Stomach (tissue), 9 donors: ENCODE results near the gene ZFTA. TPM values are rescaled to one million over a fixed set of nuclear protein-coding genes. Genes with fewer than 3 reads are reported as not detected.

Experiments used
- DNase-seq, 2 donors: peaks; one replicate each; pipeline versions ENCODE4 v3.0.0 to v3.0.0-alpha.2; 2013 to 2019
- H3K27ac ChIP-seq, 5 donors: fragments of 200-600 bp in 4 of 5; sonication (generic) in 4 of 5; one replicate each; pipeline ENCODE4 v1.5.1; 2013 to 2019; ENCODE audit warnings: mild to moderate bottlenecking in 1 of 5, moderate library complexity in 1 of 5
- H3K27me3 ChIP-seq, 3 donors: fragments of 200-600 bp; sonication (generic); one replicate each; pipeline ENCODE4 v1.5.1; 2017 to 2019; ENCODE audit warnings: mixed run types in 1 of 3
- H3K36me3 ChIP-seq, 4 donors: fragments of 200-600 bp; sonication (generic); 1 replicate in 3 of 4; 2 replicates in 1 of 4; pipeline ENCODE4 v1.5.1; 2016 to 2019
- H3K4me1 ChIP-seq, 4 donors: fragments of 200-600 bp; sonication (generic); one replicate each; pipeline ENCODE4 v1.5.1; 2016 to 2019
- H3K4me3 ChIP-seq, 4 donors: fragments of 200-600 bp; sonication (generic) in 3 of 4; one replicate each; pipeline ENCODE4 v1.5.1; 2016 to 2019; ENCODE audit warnings: mild to moderate bottlenecking in 1 of 4
- H3K9me3 ChIP-seq, 4 donors: fragments of 200-600 bp; sonication (generic); one replicate each; pipeline ENCODE4 v1.5.1; 2016 to 2019
- CTCF ChIP-seq, 7 experiments: fragments of 450-650 bp in 4 of 7; fragments of 200-600 bp in 3 of 7; sonication (generic) in 3 of 7; IDR thresholded peaks; one replicate each; pipeline ENCODE4 v1.5.1; 2016 to 2019; ENCODE audit warnings: antibody characterized with exemption in 7 of 7, control low read depth in 2 of 7, mild to moderate bottlenecking in 1 of 7
- EP300 ChIP-seq: sonication (generic); formaldehyde crosslinking; IDR thresholded peaks from one replicate; pipeline ENCODE4 v1.6.1; 2017; ENCODE audit warnings: antibody characterized with exemption
- POLR2A ChIP-seq, 4 donors: fragments of 450-650 bp; IDR thresholded peaks; one replicate each; pipeline ENCODE4 v1.6.1; 2016; ENCODE audit warnings: antibody characterized with exemption in 4 of 4, control low read depth in 2 of 4, mild to moderate bottlenecking in 1 of 4, moderate library complexity in 1 of 4
- POLR2AphosphoS5 ChIP-seq, 3 donors: sonication (generic); formaldehyde crosslinking; IDR thresholded peaks; one replicate each; pipeline ENCODE4 v1.6.1; 2016; ENCODE audit warnings: antibody characterized with exemption in 3 of 3
- WGBS, 5 donors: extraction: QIAGEN DNeasy Blood & Tissue Kit in 3 of 5; methylation state at CpG; one replicate each; pipeline versions ENCODE4 v1.1.5 to v1.1.7; 2013 to 2018; 5-methylcytosine and 5-hydroxymethylcytosine counted together
- intact Hi-C: fragments of 100-400 bp; cut with DNase I; formaldehyde crosslinking; loops from one replicate; pipeline ENCODE4 v1.15.1; 2023; ENCODE audit warnings: low total_unique reads
- polyA plus RNA-seq, 3 donors: library from polyadenylated mRNA; stranded (reverse); fragments of 200-250 nt; gene quantifications; one replicate each; pipeline ENCODE4 v1.2.3, GENCODE V29; 2013
- total RNA-seq, 5 donors: library from RNA; depleted of rRNA; stranded (reverse); fragments of >200 nt; gene quantifications; one replicate each; pipeline versions ENCODE4 v1.1.0 to v1.2.3, GENCODE V29; 2014 to 2016
- donor health status: healthy with polysubstance abuse.
- donor health status: Bipolar disorder and iron deficiency.
- donor health status: healthy.

ZFTA gene
- total and polyA plus RNA-seq, 8 donors, result 1.8 to 16.8 (median 5.8) TPM

- WGBS, 5 donors, result 14 to 28% (median 21%) methylated on average over 15 to 35 of the region's 35 CpGs
- intact Hi-C loops, result loop anchor here (5.0 kb wide), 1 partner anchor 37 kb away; no protein-coding TSS in a partner anchor
- H3K4me1 ChIP-seq, result peaks cover 29 to 43% (median 39%) of the 10 kb centered on the region in 4 donors
- no peaks in the 10 kb centered on the region for H3K9me3 ChIP-seq
- TF ChIP-seq POLR2A (IDR thresholded peaks at IDR 0.05) (no peak), CTCF (IDR thresholded peaks at IDR 0.05) (no peak), EP300 (no peak), POLR2AphosphoS5 (IDR thresholded peaks at IDR 0.05) (no peak)
- peak overlapping the region in 4 of 5 donors; percentile 56 to 87 (median 76) for H3K27ac ChIP-seq
- H3K4me3 ChIP-seq, result peak overlapping the region; percentile 83 to 92 (median 88)
- no peaks in the 10 kb centered on the region for H3K36me3 ChIP-seq
- H3K27me3 ChIP-seq, result peaks cover 0 to 17% (median 6%) of the 10 kb centered on the region in 3 donors
- DNase-seq, result peak in 1 of 2 donors; percentile 62
These were observed 1.3 kb upstream of the ZFTA start for GRCh38 chr11:63769714-63770455.

GRCh38 chr11:63769042-63769713, 603 bp upstream of the ZFTA start:
- Histone ChIP-seq H3K36me3 (no peaks in the 10 kb centered on the region), H3K27ac (peak overlapping the region; percentile 58 to 87 (median 72)), H3K27me3 (peaks cover 0 to 17% (median 6%) of the 10 kb centered on the region in 3 donors), H3K4me3 (peak overlapping the region; percentile 83 to 92 (median 88)), H3K9me3 (no peaks in the 10 kb centered on the region), H3K4me1 (peaks cover 34 to 50% (median 46%) of the 10 kb centered on the region in 4 donors)
- intact Hi-C loops, result no loop called here
- DNase-seq, result peak in 1 of 2 donors; percentile 77
- TF ChIP-seq EP300 (no peak), POLR2AphosphoS5 (IDR thresholded peaks at IDR 0.05) (no peak), CTCF (IDR thresholded peaks at IDR 0.05) (no peak), POLR2A (IDR thresholded peaks at IDR 0.05) (no peak)
- WGBS, 5 donors, result 0 to 1% (median 0%) methylated on average over 10 to 82 of the region's 82 CpGs

- Histone ChIP-seq H3K36me3 (no peaks in the 10 kb centered on the region), H3K9me3 (no peaks in the 10 kb centered on the region), H3K4me3 (peak overlapping the region; percentile 83 to 92 (median 88)), H3K4me1 (peaks cover 42 to 65% (median 60%) of the 10 kb centered on the region in 4 donors), H3K27ac (peak overlapping the region; percentile 44 to 87 (median 80)), H3K27me3 (peaks cover 0 to 17% (median 6%) of the 10 kb centered on the region in 3 donors)
- TF ChIP-seq POLR2AphosphoS5 (IDR thresholded peaks at IDR 0.05) (no peak), CTCF (IDR thresholded peaks at IDR 0.05) (peak in 1 of 7 experiments; percentile 18), POLR2A (IDR thresholded peaks at IDR 0.05) (no peak), EP300 (no peak)
- intact Hi-C loops, result no loop called here
- DNase-seq, result peak in 1 of 2 donors; percentile 85
- WGBS, 5 donors, result 0% methylated on average over 27 to 34 of the region's 34 CpGs
These were observed 874 bp downstream of the ZFTA start for GRCh38 chr11:63767565-63768236.

- intact Hi-C loops, result no loop called here
- no peaks in the 10 kb centered on the region for H3K36me3 ChIP-seq
- no peak for TF ChIP-seq POLR2A (IDR thresholded peaks at IDR 0.05)
- TF ChIP-seq POLR2AphosphoS5 (IDR thresholded peaks at IDR 0.05), result no peak
- TF ChIP-seq CTCF (IDR thresholded peaks at IDR 0.05), result no peak
- no peak for TF ChIP-seq EP300
- H3K9me3 ChIP-seq, result no peaks in the 10 kb centered on the region
- H3K4me3 ChIP-seq, result peak overlapping the region; percentile 83 to 92 (median 88)
- WGBS, 5 donors, result 11 to 16% (median 12%) methylated on average over 4 of the region's 4 CpGs
- H3K27ac ChIP-seq, result peak overlapping the region in 4 of 5 donors; percentile 79 to 87 (median 83)
- DNase-seq, result no peak
- peaks cover 46 to 70% (median 65%) of the 10 kb centered on the region in 4 donors for H3K4me1 ChIP-seq
- peaks cover 0 to 17% (median 6%) of the 10 kb centered on the region in 3 donors for H3K27me3 ChIP-seq
These were observed 1.4 kb downstream of the ZFTA start for GRCh38 chr11:63767267-63767564.
